ENCODE measurements around the gene PLXNC1. TPM values are rescaled to one million over a fixed set of nuclear protein-coding genes. Genes with fewer than 3 reads are reported as not detected.

The PLXNC1 gene
- total and polyA plus RNA-seq, 4 experiments from 2014 or later, result 2.9 to 27.6 (median 17.3) TPM

- no peaks in the 10 kb centered on the region for H3K9me3 ChIP-seq (ENCODE audit: control insufficient read depth in 1 of 2, low read length in 2 of 2)
- H3K27ac ChIP-seq (ENCODE audit: low read depth, low read length), result no peak overlapping the region
- H3K27ac Mint-ChIP-seq, result peak overlapping the region in 1 of 7 donors; percentile 60
- H3K27me3 Mint-ChIP-seq, result no peaks in the 10 kb centered on the region
- H3K9me3 Mint-ChIP-seq, result peaks cover 0 to 2% (median 0%) of the 10 kb centered on the region in 8 donors
- POLR2A ChIA-PET (ENCODE audit: partially characterized antibody), result no interaction called here
- H3K36me3 ChIP-seq (ENCODE audit: insufficient read depth, low read length), result no peaks in the 10 kb centered on the region
- peaks cover 14% of the 10 kb centered on the region for H3K4me1 ChIP-seq (ENCODE audit: insufficient read depth, low read length)
- no peak overlapping the region for H3K4me3 ChIP-seq (ENCODE audit: low read length in 2 of 2)
- no peak overlapping the region for H3K4me3 Mint-ChIP-seq
- intact Hi-C loops (cut with micrococcal nuclease), result no loop called here
- no peaks in the 10 kb centered on the region for H3K27me3 ChIP-seq (ENCODE audit: insufficient read depth, low read length)
- CTCF ChIA-PET (ENCODE audit: partially characterized antibody), result no interaction called here
- H3K4me1 Mint-ChIP-seq, result peaks cover 11 to 25% (median 19%) of the 10 kb centered on the region in 4 donors
- DNase-seq, result no peak
- H3K36me3 Mint-ChIP-seq, result peaks cover 57 to 60% of the 10 kb centered on the region in 2 donors
Measured at GRCh38 chr12:94228488-94228907, 80.1 kb downstream of the PLXNC1 start.

- peak overlapping the region in 1 of 7 donors; percentile 41 for H3K27ac Mint-ChIP-seq
- Histone ChIP-seq H3K4me1 (ENCODE audit: insufficient read depth, low read length) (peaks cover 14% of the 10 kb centered on the region), H3K9me3 (ENCODE audit: control insufficient read depth in 1 of 2, low read length in 2 of 2) (no peaks in the 10 kb centered on the region), H3K4me3 (ENCODE audit: low read length in 2 of 2) (no peak overlapping the region), H3K27me3 (ENCODE audit: insufficient read depth, low read length) (no peaks in the 10 kb centered on the region), H3K36me3 (ENCODE audit: insufficient read depth, low read length) (no peaks in the 10 kb centered on the region), H3K27ac (ENCODE audit: low read depth, low read length) (no peak overlapping the region)
- ChIA-PET CTCF (ENCODE audit: partially characterized antibody) (no interaction called here), POLR2A (ENCODE audit: partially characterized antibody) (interaction anchor here (1.6 kb wide), 1 partner anchor 22 kb away, joined by 6 read pairs; no protein-coding TSS in a partner anchor)
- intact Hi-C loops (cut with micrococcal nuclease), result no loop called here
- H3K36me3 Mint-ChIP-seq, result peaks cover 47 to 49% of the 10 kb centered on the region in 2 donors
- no peak for DNase-seq
- H3K4me3 Mint-ChIP-seq, result no peak overlapping the region
- H3K4me1 Mint-ChIP-seq, result peaks cover 11 to 25% (median 19%) of the 10 kb centered on the region in 4 donors
- H3K27me3 Mint-ChIP-seq, result no peaks in the 10 kb centered on the region
- H3K9me3 Mint-ChIP-seq, result peaks cover 0 to 2% (median 0%) of the 10 kb centered on the region in 8 donors
Measured at GRCh38 chr12:94229902-94230301, 81.5 kb downstream of the PLXNC1 start.

GRCh38 chr12:94230357-94230905, 82.1 kb downstream of the PLXNC1 start:
- CTCF ChIA-PET (ENCODE audit: partially characterized antibody), result no interaction called here
- no peaks in the 10 kb centered on the region for H3K27me3 ChIP-seq (ENCODE audit: insufficient read depth, low read length)
- H3K4me1 Mint-ChIP-seq, result peaks cover 11 to 25% (median 19%) of the 10 kb centered on the region in 4 donors
- DNase-seq, result no peak
- H3K27ac Mint-ChIP-seq, result peak overlapping the region; percentile 18 to 58 (median 41)
- H3K27ac ChIP-seq (ENCODE audit: low read depth, low read length), result no peak overlapping the region
- peaks cover 45 to 47% of the 10 kb centered on the region in 2 donors for H3K36me3 Mint-ChIP-seq
- intact Hi-C loops (cut with micrococcal nuclease), result no loop called here
- H3K9me3 ChIP-seq (ENCODE audit: control insufficient read depth in 1 of 2, low read length in 2 of 2), result no peaks in the 10 kb centered on the region
- no peak overlapping the region for H3K4me3 ChIP-seq (ENCODE audit: low read length in 2 of 2)
- H3K9me3 Mint-ChIP-seq, result peaks cover 0 to 2% (median 0%) of the 10 kb centered on the region in 8 donors
- H3K4me1 ChIP-seq (ENCODE audit: insufficient read depth, low read length), result peaks cover 14% of the 10 kb centered on the region
- peak overlapping the region in 5 of 8 donors; percentile 17 to 64 (median 46) for H3K4me3 Mint-ChIP-seq
- H3K27me3 Mint-ChIP-seq, result no peaks in the 10 kb centered on the region
- POLR2A ChIA-PET (ENCODE audit: partially characterized antibody), result interaction anchor here (1.6 kb wide), 1 partner anchor 22 kb away, joined by 6 read pairs; no protein-coding TSS in a partner anchor
- H3K36me3 ChIP-seq (ENCODE audit: insufficient read depth, low read length), result no peaks in the 10 kb centered on the region

- DNase-seq, result no peak
- intact Hi-C loops (cut with micrococcal nuclease), result no loop called here
- ChIA-PET CTCF (ENCODE audit: partially characterized antibody) (no interaction called here), POLR2A (ENCODE audit: partially characterized antibody) (no interaction called here)
- peaks cover 46 to 47% of the 10 kb centered on the region in 2 donors for H3K36me3 Mint-ChIP-seq
- Histone ChIP-seq H3K4me3 (ENCODE audit: low read length in 2 of 2) (no peak overlapping the region), H3K27ac (ENCODE audit: low read depth, low read length) (no peak overlapping the region), H3K4me1 (ENCODE audit: insufficient read depth, low read length) (peaks cover 14% of the 10 kb centered on the region), H3K36me3 (ENCODE audit: insufficient read depth, low read length) (peaks cover 4% of the 10 kb centered on the region), H3K27me3 (ENCODE audit: insufficient read depth, low read length) (no peaks in the 10 kb centered on the region), H3K9me3 (ENCODE audit: control insufficient read depth in 1 of 2, low read length in 2 of 2) (no peaks in the 10 kb centered on the region)
- peaks cover 0 to 2% (median 0%) of the 10 kb centered on the region in 8 donors for H3K9me3 Mint-ChIP-seq
- H3K27me3 Mint-ChIP-seq, result no peaks in the 10 kb centered on the region
- H3K27ac Mint-ChIP-seq, result no peak overlapping the region
- peaks cover 11 to 25% (median 19%) of the 10 kb centered on the region in 4 donors for H3K4me1 Mint-ChIP-seq
- no peak overlapping the region for H3K4me3 Mint-ChIP-seq
Measured at GRCh38 chr12:94231709-94232108, 83.3 kb downstream of the PLXNC1 start.

- no peaks in the 10 kb centered on the region for H3K9me3 ChIP-seq (ENCODE audit: control insufficient read depth in 1 of 2, low read length in 2 of 2)
- intact Hi-C loops (cut with micrococcal nuclease), result no loop called here
- H3K4me1 ChIP-seq (ENCODE audit: insufficient read depth, low read length), result peaks cover under 1% of the 10 kb centered on the region
- no peak overlapping the region for H3K4me3 ChIP-seq (ENCODE audit: low read length in 2 of 2)
- ChIA-PET POLR2A (ENCODE audit: partially characterized antibody) (no interaction called here), CTCF (ENCODE audit: partially characterized antibody) (interaction anchor here (2.0 kb wide), 1 partner anchor 28 kb away, joined by 6 read pairs; no protein-coding TSS in a partner anchor)
- no peak for DNase-seq
- no peaks in the 10 kb centered on the region for H3K27me3 ChIP-seq (ENCODE audit: insufficient read depth, low read length)
- H3K36me3 Mint-ChIP-seq, result peaks cover 47 to 53% of the 10 kb centered on the region in 2 donors
- H3K4me3 Mint-ChIP-seq, result no peak overlapping the region
- H3K9me3 Mint-ChIP-seq, result no peaks in the 10 kb centered on the region
- H3K36me3 ChIP-seq (ENCODE audit: insufficient read depth, low read length), result peaks cover 10% of the 10 kb centered on the region
- H3K27ac Mint-ChIP-seq, result no peak overlapping the region
- peaks cover 0 to 10% (median 5%) of the 10 kb centered on the region in 4 donors for H3K4me1 Mint-ChIP-seq
- H3K27ac ChIP-seq (ENCODE audit: low read depth, low read length), result no peak overlapping the region
- no peaks in the 10 kb centered on the region for H3K27me3 Mint-ChIP-seq
Measured at GRCh38 chr12:94235848-94236247, 87.5 kb downstream of the PLXNC1 start.

GRCh38 chr12:94239332-94239993, 91.1 kb downstream of the PLXNC1 start:
- Mint-ChIP-seq H3K9me3 (no peaks in the 10 kb centered on the region), H3K4me1 (peaks cover 5 to 10% (median 7%) of the 10 kb centered on the region in 4 donors), H3K4me3 (no peak overlapping the region), H3K27me3 (no peaks in the 10 kb centered on the region), H3K27ac (peak overlapping the region in 1 of 7 donors; percentile 32), H3K36me3 (peaks cover 59 to 63% of the 10 kb centered on the region in 2 donors)
- Histone ChIP-seq H3K27me3 (ENCODE audit: insufficient read depth, low read length) (no peaks in the 10 kb centered on the region), H3K36me3 (ENCODE audit: insufficient read depth, low read length) (peaks cover 10% of the 10 kb centered on the region), H3K27ac (ENCODE audit: low read depth, low read length) (no peak overlapping the region), H3K4me1 (ENCODE audit: insufficient read depth, low read length) (peaks cover 7% of the 10 kb centered on the region), H3K9me3 (ENCODE audit: control insufficient read depth in 1 of 2, low read length in 2 of 2) (no peaks in the 10 kb centered on the region), H3K4me3 (ENCODE audit: low read length in 2 of 2) (no peak overlapping the region)
- intact Hi-C loops (cut with micrococcal nuclease), result no loop called here
- DNase-seq, result no peak
- ChIA-PET CTCF (ENCODE audit: partially characterized antibody) (no interaction called here), POLR2A (ENCODE audit: partially characterized antibody) (no interaction called here)

- Histone ChIP-seq H3K4me3 (ENCODE audit: low read length in 2 of 2) (no peak overlapping the region), H3K36me3 (ENCODE audit: insufficient read depth, low read length) (peaks cover 10% of the 10 kb centered on the region), H3K9me3 (ENCODE audit: control insufficient read depth in 1 of 2, low read length in 2 of 2) (no peaks in the 10 kb centered on the region), H3K27ac (ENCODE audit: low read depth, low read length) (no peak overlapping the region), H3K4me1 (ENCODE audit: insufficient read depth, low read length) (peaks cover 14% of the 10 kb centered on the region), H3K27me3 (ENCODE audit: insufficient read depth, low read length) (no peaks in the 10 kb centered on the region)
- Mint-ChIP-seq H3K9me3 (no peaks in the 10 kb centered on the region), H3K4me3 (no peak overlapping the region), H3K27ac (peak overlapping the region in 2 of 7 donors; percentile 19 to 32), H3K36me3 (peaks cover 60% of the 10 kb centered on the region in 2 donors), H3K4me1 (peaks cover 12 to 17% (median 14%) of the 10 kb centered on the region in 4 donors), H3K27me3 (no peaks in the 10 kb centered on the region)
- DNase-seq, result no peak
- ChIA-PET CTCF (ENCODE audit: partially characterized antibody) (no interaction called here), POLR2A (ENCODE audit: partially characterized antibody) (no interaction called here)
- intact Hi-C loops (cut with micrococcal nuclease), result no loop called here
Measured at GRCh38 chr12:94240171-94240570, 91.8 kb downstream of the PLXNC1 start.
